Right lobe of liver (tissue), 6 donors: ENCODE data around the gene STAB1. TPM values are rescaled to one million over a fixed set of nuclear protein-coding genes. Genes with fewer than 3 reads are reported as not detected.
A peak's percentile ranks its signal among the peaks of the same experiment; 100 is the strongest.

Experiments used
- ATAC-seq, 4 donors: fragments of 200-7000 bp; cut with Tn5 transposase; one replicate each; pipeline ENCODE4 v1.9.1; 2020; ENCODE audit warnings: mild to moderate bottlenecking in 4 of 4, moderate library complexity in 4 of 4
- DNase-seq, 3 donors: peaks; one replicate each; pipeline ENCODE4 v3.0.0-alpha.2; 2020
- H3K27ac ChIP-seq, 3 donors: fragments of 200-600 bp; one replicate each; pipeline ENCODE4 v1.8.0; 2022
- H3K27me3 ChIP-seq, 2 donors: fragments of 200-600 bp; one replicate each; pipeline ENCODE4 v1.8.0; 2022
- H3K36me3 ChIP-seq, 4 donors: fragments of 200-600 bp; sonication (generic) in 1 of 4; one replicate each; pipeline versions ENCODE4 v1.5.1 to v1.8.0; 2017 to 2022; ENCODE audit warnings: control low read depth in 1 of 4
- H3K4me1 ChIP-seq, 4 donors: fragments of 200-600 bp; sonication (generic) in 1 of 4; one replicate each; pipeline versions ENCODE4 v1.5.1 to v1.8.0; 2017 to 2022; ENCODE audit warnings: control low read depth in 1 of 4
- H3K4me3 ChIP-seq, 3 donors: fragments of 200-600 bp; one replicate each; pipeline ENCODE4 v1.8.0; 2022
- H3K9me3 ChIP-seq, 4 donors: fragments of 200-600 bp; sonication (generic) in 1 of 4; one replicate each; pipeline versions ENCODE4 v1.5.1 to v1.8.0; 2017 to 2022; ENCODE audit warnings: control low read depth in 1 of 4
- POLR2A ChIP-seq: fragments of 450-650 bp; IDR thresholded peaks from one replicate; pipeline ENCODE4 v1.6.1; 2017; ENCODE audit warnings: antibody characterized with exemption, mild to moderate bottlenecking
- WGBS: methylation state at CpG from one replicate; pipeline ENCODE4 v1.1.6; 2018; ENCODE audit warnings: low coverage, low lambda C conversion rate; ENCODE audit not compliant: insufficient coverage; ENCODE audit errors: missing lambda C conversion rate; 5-methylcytosine and 5-hydroxymethylcytosine counted together
- intact Hi-C, 2 donors: fragments of 100-400 bp; cut with DNase I; formaldehyde crosslinking; loops; one replicate each; pipeline versions ENCODE4 v1.11.2 to v1.14.1; 2022
- total RNA-seq, 6 experiments: library from RNA; depleted of rRNA in 2 of 6; stranded (reverse); fragments of >200 nt in 2 of 6; fragmentation: NEBNext Ultra II Directional in 3 of 6; extraction: Animal tissue kit (Norgen Biotek cat#: 25700) in 3 of 6; gene quantifications; one replicate each; pipeline versions ENCODE4 v1.1.0 to v1.2.4, GENCODE V29; 2016 to 2023
- TF ChIP-seq, protein P1 (sequence below), 4 donors: fragments of 200-600 bp in 3 of 4; fragments of 450-650 bp in 1 of 4; IDR thresholded peaks; one replicate each; pipeline versions ENCODE4 v1.5.1 to v1.8.0; 2016 to 2022; ENCODE audit warnings: antibody characterized with exemption in 4 of 4, mild to moderate bottlenecking in 2 of 4
- donor health status: DM: no; HTN: yes; CAD: no.
- donor health status: DM: no; HTN: no; CAD: no.
- donor health status: DM: no; HTN: no; CAD: no.
- donor health status: DM: no; HTN: yes; CAD: no.
- donor health status: DM: no; HTN: yes; CAD: no.

STAB1 gene
- total RNA-seq, 6 experiments from 2014 or later: 60.7 to 268 (median 92.5) TPM

DNA sequence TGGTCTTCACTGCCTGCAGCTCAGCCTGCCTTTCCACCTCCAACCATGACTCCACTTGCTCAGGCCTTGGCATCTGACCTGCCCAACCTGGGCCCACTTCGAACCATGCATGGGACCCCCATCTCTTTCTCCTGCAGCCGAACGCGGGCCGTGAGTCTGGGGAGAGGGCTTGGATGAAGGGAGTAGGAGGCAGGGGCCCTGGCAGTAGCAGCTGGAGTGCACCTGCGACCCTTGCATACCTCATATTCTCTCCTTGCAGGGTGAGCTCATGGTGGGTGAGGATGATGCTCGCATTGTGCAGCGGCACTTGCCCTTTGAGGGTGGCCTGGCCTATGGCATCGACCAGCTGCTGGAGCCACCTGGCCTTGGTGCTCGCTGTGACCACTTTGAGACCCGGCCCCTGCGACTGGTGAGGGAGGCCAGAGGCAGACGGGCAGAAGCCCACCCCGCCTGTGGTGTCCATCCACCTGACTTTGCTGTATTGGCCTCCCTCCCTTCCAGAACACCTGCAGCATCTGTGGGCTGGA lies 25.1 kb downstream of the STAB1 start:
- no CpG with 5 or more reads among the region's 14 CpGs for WGBS
- no peak overlapping the region for H3K4me3 ChIP-seq
- intact Hi-C loops: no loop called here
- no peak overlapping the region for H3K27ac ChIP-seq
- no peaks in the 10 kb centered on the region for H3K27me3 ChIP-seq
- TF ChIP-seq POLR2A: no peak
- TF ChIP-seq, protein P1, sequence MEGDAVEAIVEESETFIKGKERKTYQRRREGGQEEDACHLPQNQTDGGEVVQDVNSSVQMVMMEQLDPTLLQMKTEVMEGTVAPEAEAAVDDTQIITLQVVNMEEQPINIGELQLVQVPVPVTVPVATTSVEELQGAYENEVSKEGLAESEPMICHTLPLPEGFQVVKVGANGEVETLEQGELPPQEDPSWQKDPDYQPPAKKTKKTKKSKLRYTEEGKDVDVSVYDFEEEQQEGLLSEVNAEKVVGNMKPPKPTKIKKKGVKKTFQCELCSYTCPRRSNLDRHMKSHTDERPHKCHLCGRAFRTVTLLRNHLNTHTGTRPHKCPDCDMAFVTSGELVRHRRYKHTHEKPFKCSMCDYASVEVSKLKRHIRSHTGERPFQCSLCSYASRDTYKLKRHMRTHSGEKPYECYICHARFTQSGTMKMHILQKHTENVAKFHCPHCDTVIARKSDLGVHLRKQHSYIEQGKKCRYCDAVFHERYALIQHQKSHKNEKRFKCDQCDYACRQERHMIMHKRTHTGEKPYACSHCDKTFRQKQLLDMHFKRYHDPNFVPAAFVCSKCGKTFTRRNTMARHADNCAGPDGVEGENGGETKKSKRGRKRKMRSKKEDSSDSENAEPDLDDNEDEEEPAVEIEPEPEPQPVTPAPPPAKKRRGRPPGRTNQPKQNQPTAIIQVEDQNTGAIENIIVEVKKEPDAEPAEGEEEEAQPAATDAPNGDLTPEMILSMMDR (IDR thresholded peaks at IDR 0.05): no peak
- ATAC-seq (no peak), DNase-seq (no peak)
- no peaks in the 10 kb centered on the region for H3K36me3 ChIP-seq
- H3K4me1 ChIP-seq: no peaks in the 10 kb centered on the region
- H3K9me3 ChIP-seq: no peaks in the 10 kb centered on the region

DNA sequence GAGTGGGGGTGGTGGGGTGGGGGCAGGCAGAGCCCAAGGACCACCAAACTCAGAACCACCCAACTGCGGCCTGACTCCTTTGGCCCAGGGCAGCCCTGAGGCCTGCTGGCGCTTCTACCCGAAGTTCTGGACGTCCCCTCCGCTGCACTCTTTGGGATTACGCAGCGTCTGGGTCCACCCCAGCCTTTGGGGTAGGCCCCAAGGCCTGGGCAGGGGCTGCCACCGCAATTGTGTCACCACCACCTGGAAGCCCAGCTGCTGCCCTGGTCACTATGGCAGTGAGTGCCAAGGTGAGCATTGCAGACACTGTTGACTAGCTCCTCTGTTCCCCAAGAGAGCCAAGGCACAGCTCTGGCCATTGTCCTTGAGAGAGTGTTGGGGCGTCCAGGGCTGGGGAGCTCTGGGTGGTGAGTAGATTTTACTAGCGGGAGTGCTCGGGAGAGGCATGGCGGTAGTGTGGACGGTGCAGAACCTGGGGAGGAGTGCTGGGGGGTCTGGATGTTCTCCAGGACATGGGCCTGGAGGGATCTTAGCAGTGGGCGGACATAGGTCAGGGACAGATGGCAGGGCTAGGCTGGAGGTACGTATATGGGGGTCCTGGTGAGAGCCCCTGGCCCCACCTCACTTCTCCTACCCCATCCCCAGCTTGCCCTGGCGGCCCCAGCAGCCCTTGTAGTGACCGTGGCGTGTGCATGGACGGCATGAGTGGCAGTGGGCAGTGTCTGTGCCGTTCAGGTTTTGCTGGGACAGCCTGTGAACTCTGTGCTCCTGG lies 25.8 kb downstream of the STAB1 start:
- ATAC-seq (no peak), DNase-seq (peak in 1 of 3 donors; percentile 47)
- intact Hi-C loops: no loop called here
- H3K4me1 ChIP-seq: no peaks in the 10 kb centered on the region
- no peaks in the 10 kb centered on the region for H3K9me3 ChIP-seq
- H3K4me3 ChIP-seq: no peak overlapping the region
- H3K36me3 ChIP-seq: no peaks in the 10 kb centered on the region
- TF ChIP-seq, protein P1 (IDR thresholded peaks at IDR 0.05): no peak
- TF ChIP-seq POLR2A: no peak
- H3K27me3 ChIP-seq: no peaks in the 10 kb centered on the region
- no peak overlapping the region for H3K27ac ChIP-seq
- WGBS: 81% methylated on average over 6 of the region's 20 CpGs

DNA sequence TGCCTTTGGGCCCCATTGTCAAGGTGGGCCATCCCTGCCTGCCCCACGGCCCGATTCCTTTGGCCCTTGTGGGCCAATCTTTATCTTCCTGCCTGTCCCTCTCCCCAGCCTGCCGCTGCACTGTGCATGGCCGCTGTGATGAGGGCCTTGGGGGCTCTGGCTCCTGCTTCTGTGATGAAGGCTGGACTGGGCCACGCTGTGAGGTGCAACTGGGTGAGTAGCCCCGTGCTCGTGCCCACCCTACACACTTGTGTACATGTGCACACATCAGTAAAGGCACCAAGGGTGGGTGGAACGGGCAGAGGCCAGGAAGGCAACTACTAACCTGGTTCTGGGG lies 26.3 kb downstream of the STAB1 start:
- ATAC-seq: no peak
- no peaks in the 10 kb centered on the region for H3K9me3 ChIP-seq
- intact Hi-C loops: no loop called here
- H3K36me3 ChIP-seq: no peaks in the 10 kb centered on the region
- H3K27ac ChIP-seq: no peak overlapping the region
- DNase-seq: peak in 1 of 3 donors; percentile 45
- H3K4me3 ChIP-seq: no peak overlapping the region
- no peaks in the 10 kb centered on the region for H3K4me1 ChIP-seq
- WGBS: no CpG with 5 or more reads among the region's 8 CpGs
- TF ChIP-seq, protein P1 (IDR thresholded peaks at IDR 0.05): no peak
- TF ChIP-seq POLR2A: no peak
- no peaks in the 10 kb centered on the region for H3K27me3 ChIP-seq

DNA sequence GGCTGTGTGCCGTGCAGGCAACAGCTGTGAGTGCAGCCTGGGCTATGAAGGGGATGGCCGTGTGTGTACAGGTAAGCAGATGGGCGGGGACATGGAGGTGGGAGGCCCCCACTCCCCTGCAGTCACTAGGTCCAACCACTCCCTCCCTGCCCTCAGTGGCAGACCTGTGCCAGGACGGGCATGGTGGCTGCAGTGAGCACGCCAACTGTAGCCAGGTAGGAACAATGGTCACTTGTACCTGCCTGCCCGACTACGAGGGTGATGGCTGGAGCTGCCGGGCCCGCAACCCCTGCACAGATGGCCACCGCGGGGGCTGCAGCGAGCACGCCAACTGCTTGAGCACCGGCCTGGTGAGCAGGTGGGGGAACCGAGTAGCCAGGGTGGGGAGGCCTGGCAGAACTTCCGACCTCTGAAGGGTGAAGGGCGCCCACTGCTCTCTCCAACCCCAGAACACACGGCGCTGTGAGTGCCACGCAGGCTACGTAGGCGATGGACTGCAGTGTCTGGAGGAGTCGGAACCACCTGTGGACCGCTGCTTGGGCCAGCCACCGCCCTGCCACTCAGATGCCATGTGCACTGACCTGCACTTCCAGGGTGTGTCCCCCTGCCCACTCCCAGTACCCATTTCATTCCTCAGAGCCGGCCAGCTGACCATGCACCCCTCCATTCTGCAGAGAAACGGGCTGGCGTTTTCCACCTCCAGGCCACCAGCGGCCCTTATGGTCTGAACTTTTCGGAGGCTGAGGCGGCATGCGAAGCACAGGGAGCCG lies 26.9 kb downstream of the STAB1 start:
- no peak overlapping the region for H3K4me3 ChIP-seq
- H3K4me1 ChIP-seq: no peaks in the 10 kb centered on the region
- H3K9me3 ChIP-seq: no peaks in the 10 kb centered on the region
- WGBS: no CpG with 5 or more reads among the region's 33 CpGs
- intact Hi-C loops: no loop called here
- peak in 2 of 3 donors; percentile 13 to 49 for DNase-seq
- no peaks in the 10 kb centered on the region for H3K27me3 ChIP-seq
- TF ChIP-seq, protein P1 (IDR thresholded peaks at IDR 0.05): no peak
- TF ChIP-seq POLR2A: no peak
- ATAC-seq: no peak
- H3K27ac ChIP-seq: no peak overlapping the region
- no peaks in the 10 kb centered on the region for H3K36me3 ChIP-seq
